ENCODE results near the gene PPEF2. TPM values are rescaled to one million over a fixed set of nuclear protein-coding genes. Genes with fewer than 3 reads are reported as not detected.

The PPEF2 gene
- total and polyA plus RNA-seq, 2 experiments from 2014 or later: not detected

- Histone ChIP-seq H3K36me3 (ENCODE audit: low read depth) (no peaks in the 10 kb centered on the region), H3K4me2 (ENCODE audit: unreplicated experiment) (no peak overlapping the region), H3K9me3 (ENCODE audit: low read depth) (no peaks in the 10 kb centered on the region), H3K79me2 (ENCODE audit: insufficient read depth) (no peaks in the 10 kb centered on the region), H3K4me3 (no peak overlapping the region), H3K9me2 (ENCODE audit: insufficient read depth) (no peaks in the 10 kb centered on the region), H3K4me1 (ENCODE audit: insufficient read depth) (no peaks in the 10 kb centered on the region), H3K27me3 (replicated peaks; ENCODE audit: insufficient read depth) (peaks cover 8% of the 10 kb centered on the region; the same call in 1 of the 2 replicates), H2AFZ (no peak overlapping the region), H3F3A (ENCODE audit: insufficient read depth) (no peaks in the 10 kb centered on the region), H3K27ac (no peak overlapping the region), H4K20me1 (ENCODE audit: insufficient read depth) (no peaks in the 10 kb centered on the region), H3K9ac (no peak overlapping the region)
- TF ChIP-seq EZH2phosphoT487 (IDR thresholded peaks at IDR 0.05; ENCODE audit: insufficient read depth, low read depth) (no peak), EZH2 (IDR thresholded peaks at IDR 0.05; ENCODE audit: insufficient read depth, poor library complexity, severe bottlenecking) (no peak)
- peak; percentile 21 for DNase-seq
- in situ Hi-C loops (cut with MboI): no loop called here
- WGBS, 2 experiments (ENCODE audit: low coverage in 1 of 2, low lambda C conversion rate in 2 of 2, missing lambda C conversion rate in 2 of 2): 37 to 38% methylated on average over 4 of the region's 4 CpGs
Observed at GRCh38 chr4:75895744-75896314, 6.4 kb downstream of the PPEF2 start.

DNA sequence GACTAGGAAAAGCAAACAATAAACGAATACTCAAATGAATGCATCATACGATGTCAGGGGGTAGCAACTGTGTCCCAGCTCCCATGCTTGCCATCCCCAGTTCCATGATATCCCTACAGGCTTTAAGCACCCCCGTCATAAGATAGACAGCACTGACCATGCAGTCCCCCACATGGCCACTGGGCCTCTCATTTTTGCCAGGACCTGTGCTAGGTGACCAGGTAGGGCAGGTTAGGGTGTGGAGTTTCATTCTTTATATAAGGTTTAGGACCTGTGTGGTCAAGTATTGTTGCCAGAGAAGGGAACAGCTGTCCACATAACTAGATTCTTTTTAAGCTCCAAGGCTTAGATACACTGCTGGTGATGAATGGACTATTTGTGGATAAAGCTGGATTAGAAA lies 9.7 kb downstream of the PPEF2 start:
- in situ Hi-C loops (cut with MboI): no loop called here
- no peak overlapping the region for H2AFZ ChIP-seq
- DNase-seq: no peak
- H3F3A ChIP-seq (ENCODE audit: insufficient read depth): no peaks in the 10 kb centered on the region
- no peaks in the 10 kb centered on the region for H3K36me3 ChIP-seq (ENCODE audit: low read depth)
- no peaks in the 10 kb centered on the region for H3K9me3 ChIP-seq (ENCODE audit: low read depth)
- H3K9ac ChIP-seq: no peak overlapping the region
- H3K4me1 ChIP-seq (ENCODE audit: insufficient read depth): no peaks in the 10 kb centered on the region
- H3K4me2 ChIP-seq (ENCODE audit: unreplicated experiment): no peak overlapping the region
- H4K20me1 ChIP-seq (ENCODE audit: insufficient read depth): no peaks in the 10 kb centered on the region
- H3K79me2 ChIP-seq (ENCODE audit: insufficient read depth): no peaks in the 10 kb centered on the region
- TF ChIP-seq EZH2phosphoT487 (IDR thresholded peaks at IDR 0.05; ENCODE audit: insufficient read depth, low read depth) (no peak), EZH2 (IDR thresholded peaks at IDR 0.05; ENCODE audit: insufficient read depth, poor library complexity, severe bottlenecking) (no peak)
- H3K4me3 ChIP-seq: no peak overlapping the region
- no peaks in the 10 kb centered on the region for H3K9me2 ChIP-seq (ENCODE audit: insufficient read depth)
- H3K27ac ChIP-seq: no peak overlapping the region
- peaks cover 4% of the 10 kb centered on the region; the same call in 1 of the 2 replicates for H3K27me3 ChIP-seq (replicated peaks; ENCODE audit: insufficient read depth)
- WGBS, 2 experiments (ENCODE audit: low coverage in 1 of 2, low lambda C conversion rate in 2 of 2, missing lambda C conversion rate in 2 of 2): 37 to 50% methylated on average over 3 of the region's 3 CpGs

- no peak for DNase-seq
- H3K27me3 ChIP-seq (replicated peaks; ENCODE audit: insufficient read depth): peaks cover 4% of the 10 kb centered on the region; the same call in 1 of the 2 replicates
- in situ Hi-C loops (cut with MboI): no loop called here
- no peaks in the 10 kb centered on the region for H3K36me3 ChIP-seq (ENCODE audit: low read depth)
- H3K4me2 ChIP-seq (ENCODE audit: unreplicated experiment): no peak overlapping the region
- 79 to 80% methylated on average over 14 of the region's 14 CpGs for WGBS, 2 experiments (ENCODE audit: low coverage in 1 of 2, low lambda C conversion rate in 2 of 2, missing lambda C conversion rate in 2 of 2)
- H3K4me1 ChIP-seq (ENCODE audit: insufficient read depth): no peaks in the 10 kb centered on the region
- H3K9ac ChIP-seq: no peak overlapping the region
- no peak overlapping the region for H3K4me3 ChIP-seq
- H3K9me3 ChIP-seq (ENCODE audit: low read depth): no peaks in the 10 kb centered on the region
- H3K79me2 ChIP-seq (ENCODE audit: insufficient read depth): no peaks in the 10 kb centered on the region
- H2AFZ ChIP-seq: no peak overlapping the region
- H3K9me2 ChIP-seq (ENCODE audit: insufficient read depth): no peaks in the 10 kb centered on the region
- no peaks in the 10 kb centered on the region for H3F3A ChIP-seq (ENCODE audit: insufficient read depth)
- TF ChIP-seq EZH2 (IDR thresholded peaks at IDR 0.05; ENCODE audit: insufficient read depth, poor library complexity, severe bottlenecking) (no peak), EZH2phosphoT487 (IDR thresholded peaks at IDR 0.05; ENCODE audit: insufficient read depth, low read depth) (no peak)
- no peak overlapping the region for H3K27ac ChIP-seq
- H4K20me1 ChIP-seq (ENCODE audit: insufficient read depth): no peaks in the 10 kb centered on the region
Observed at GRCh38 chr4:75891611-75892010, 10.6 kb downstream of the PPEF2 start.

- H2AFZ ChIP-seq: no peak overlapping the region
- no peaks in the 10 kb centered on the region for H3K79me2 ChIP-seq (ENCODE audit: insufficient read depth)
- H3K36me3 ChIP-seq (ENCODE audit: low read depth): no peaks in the 10 kb centered on the region
- TF ChIP-seq EZH2phosphoT487 (IDR thresholded peaks at IDR 0.05; ENCODE audit: insufficient read depth, low read depth): no peak
- TF ChIP-seq EZH2 (IDR thresholded peaks at IDR 0.05; ENCODE audit: insufficient read depth, poor library complexity, severe bottlenecking): no peak
- no peak overlapping the region for H3K4me2 ChIP-seq (ENCODE audit: unreplicated experiment)
- in situ Hi-C loops (cut with MboI): no loop called here
- no peaks in the 10 kb centered on the region for H3K9me2 ChIP-seq (ENCODE audit: insufficient read depth)
- H3K27me3 ChIP-seq (replicated peaks; ENCODE audit: insufficient read depth): peaks cover 4% of the 10 kb centered on the region; the same call in 1 of the 2 replicates
- H3K9me3 ChIP-seq (ENCODE audit: low read depth): no peaks in the 10 kb centered on the region
- 75 to 81% methylated on average over 9 of the region's 9 CpGs for WGBS, 2 experiments (ENCODE audit: low coverage in 1 of 2, low lambda C conversion rate in 2 of 2, missing lambda C conversion rate in 2 of 2)
- H3K27ac ChIP-seq: no peak overlapping the region
- H3K4me1 ChIP-seq (ENCODE audit: insufficient read depth): no peaks in the 10 kb centered on the region
- H3K4me3 ChIP-seq: no peak overlapping the region
- DNase-seq: no peak
- H3F3A ChIP-seq (ENCODE audit: insufficient read depth): no peaks in the 10 kb centered on the region
- H3K9ac ChIP-seq: no peak overlapping the region
- H4K20me1 ChIP-seq (ENCODE audit: insufficient read depth): no peaks in the 10 kb centered on the region
Observed at GRCh38 chr4:75889537-75890199, 12.6 kb downstream of the PPEF2 start.
